Glomerular visceral epithelial cell (primary cell): ENCODE results near the gene PCBD1.
A peak's percentile ranks its signal among the peaks of the same experiment; 100 is the strongest.
"Not testable (repeated sequence)": the region's sequence is repeated elsewhere in the genome, so short reads cannot be mapped to it uniquely, and the experiment has no call there.

ENCODE experiments used
- DNase-seq: peaks from one replicate; pipeline ENCODE4 v3.0.0-alpha.2; 2016; ENCODE audit errors: extremely low spot score

The PCBD1 gene

DNA sequence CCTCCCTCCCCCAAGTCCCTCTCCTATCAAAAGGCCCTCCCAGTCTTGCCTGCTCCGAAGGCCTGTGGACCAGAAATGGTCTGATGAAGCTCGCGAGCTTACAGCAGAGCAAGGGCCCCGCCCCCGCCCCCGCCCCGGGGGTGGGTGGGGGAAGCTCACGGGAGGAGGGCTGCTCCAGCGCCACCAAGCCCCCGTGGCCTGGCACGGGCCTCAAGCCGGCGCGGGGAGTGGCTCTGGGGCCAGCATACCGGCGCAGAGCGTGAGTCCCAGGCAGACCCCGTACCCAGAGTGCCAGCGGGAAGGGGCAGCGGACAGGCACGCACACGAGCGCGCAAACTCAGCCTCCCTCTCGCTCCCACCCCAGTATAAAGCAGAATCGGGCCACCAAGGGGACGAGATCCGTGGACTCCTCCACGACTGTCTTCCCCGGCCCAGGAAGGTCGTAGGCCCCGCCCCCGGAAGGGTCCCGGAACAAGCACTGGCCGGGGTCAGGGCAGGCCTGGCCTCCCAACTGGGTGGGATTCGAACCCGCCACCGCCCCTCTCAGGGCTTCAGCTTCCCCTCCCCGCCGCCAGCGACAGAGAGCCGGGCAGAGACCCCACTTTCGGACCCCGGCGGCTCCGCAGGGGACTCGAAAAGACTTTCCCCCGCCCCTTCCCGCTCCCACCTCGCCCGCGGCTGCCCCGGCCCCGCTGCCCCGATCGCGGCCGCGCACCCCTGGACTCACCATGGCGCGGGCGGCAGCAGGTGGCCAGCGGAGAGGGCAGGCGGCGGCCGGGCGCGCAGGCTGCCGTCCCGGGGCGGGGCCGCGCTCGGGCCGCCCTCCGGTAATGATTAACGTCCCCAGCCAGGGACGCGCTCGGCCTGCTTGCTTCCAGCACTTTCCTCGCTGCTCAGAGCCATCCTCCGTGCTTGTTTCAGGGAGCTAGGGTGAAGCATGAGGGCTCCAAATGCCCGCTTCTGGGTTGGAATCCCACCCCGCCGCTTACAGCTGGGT is at the start of gene PCBD1:
Gene PCBD1, minus strand, starts transcription at position 762 of the 997 bp plus-strand sequence. Its CDS starts 32 bp downstream, at position 730.
- DNase-seq, result peak; percentile 82

DNA sequence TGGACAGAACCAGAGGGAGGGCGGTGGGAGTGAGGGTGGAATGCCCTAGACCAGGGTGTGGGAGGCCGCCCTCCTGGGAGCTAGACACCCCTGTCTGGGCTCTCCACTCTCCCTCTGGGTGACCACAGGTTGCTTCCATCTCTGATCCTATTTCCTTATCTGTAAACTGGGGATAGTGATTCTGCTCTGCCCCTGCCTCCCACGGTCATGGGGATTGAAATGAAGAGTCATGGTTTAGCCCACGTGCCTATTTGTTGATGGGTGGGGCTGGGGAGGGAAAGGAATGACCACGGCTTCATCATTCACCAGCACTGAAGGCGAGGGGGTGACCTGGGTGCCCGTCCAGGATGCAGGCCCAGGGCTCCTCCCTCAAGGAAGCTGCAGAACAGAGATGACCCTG is 49.3 kb upstream of the PCBD1 start:
- DNase-seq, result no peak

DNA sequence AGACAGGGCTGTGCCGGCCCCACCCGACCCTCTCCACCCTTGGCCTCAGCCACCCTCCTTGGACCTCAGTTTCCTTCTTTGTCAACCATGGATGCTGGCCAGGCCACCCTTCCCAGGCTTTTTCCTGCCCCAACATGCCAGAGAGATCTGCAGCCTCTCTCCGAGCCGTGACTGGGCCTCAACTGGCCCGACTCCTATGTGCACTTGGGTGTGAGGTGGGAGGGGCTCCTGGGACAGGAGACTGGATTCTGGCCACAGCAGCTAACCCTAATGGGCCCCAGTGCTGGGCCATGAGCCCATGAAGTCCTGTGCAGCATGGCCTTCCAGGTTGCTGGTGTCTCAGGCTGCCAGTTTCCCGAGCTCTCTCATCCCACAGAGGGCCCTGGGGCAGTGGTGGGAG is 47.7 kb upstream of the PCBD1 start:
- DNase-seq, result no peak

- no peak for DNase-seq
These were observed 47.3 kb upstream of the PCBD1 start for GRCh38 chr10:70935631-70936030.

- no peak for DNase-seq
These were observed 46.8 kb upstream of the PCBD1 start for GRCh38 chr10:70935125-70935625.

DNA sequence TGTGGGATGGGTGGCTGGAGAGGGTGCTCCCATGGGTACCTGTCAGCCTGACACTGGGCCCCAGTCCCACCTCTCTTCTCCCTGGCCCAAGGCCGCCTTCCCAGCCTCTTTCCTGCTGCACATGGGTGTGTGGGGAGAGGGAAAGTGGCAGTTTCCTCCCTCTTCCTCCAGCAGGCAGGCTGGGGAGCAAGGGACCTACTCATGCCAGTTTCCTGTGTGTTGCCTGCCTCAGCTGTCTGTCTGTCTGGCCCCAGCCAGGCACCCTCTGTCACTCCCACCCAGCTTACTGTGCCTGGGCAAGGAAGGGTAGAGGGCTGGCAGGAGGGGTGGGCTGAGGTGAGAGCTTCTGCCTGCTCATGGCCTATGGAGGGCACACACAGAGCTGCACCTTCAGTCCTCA is 46.3 kb upstream of the PCBD1 start:
- DNase-seq, result no peak

DNA sequence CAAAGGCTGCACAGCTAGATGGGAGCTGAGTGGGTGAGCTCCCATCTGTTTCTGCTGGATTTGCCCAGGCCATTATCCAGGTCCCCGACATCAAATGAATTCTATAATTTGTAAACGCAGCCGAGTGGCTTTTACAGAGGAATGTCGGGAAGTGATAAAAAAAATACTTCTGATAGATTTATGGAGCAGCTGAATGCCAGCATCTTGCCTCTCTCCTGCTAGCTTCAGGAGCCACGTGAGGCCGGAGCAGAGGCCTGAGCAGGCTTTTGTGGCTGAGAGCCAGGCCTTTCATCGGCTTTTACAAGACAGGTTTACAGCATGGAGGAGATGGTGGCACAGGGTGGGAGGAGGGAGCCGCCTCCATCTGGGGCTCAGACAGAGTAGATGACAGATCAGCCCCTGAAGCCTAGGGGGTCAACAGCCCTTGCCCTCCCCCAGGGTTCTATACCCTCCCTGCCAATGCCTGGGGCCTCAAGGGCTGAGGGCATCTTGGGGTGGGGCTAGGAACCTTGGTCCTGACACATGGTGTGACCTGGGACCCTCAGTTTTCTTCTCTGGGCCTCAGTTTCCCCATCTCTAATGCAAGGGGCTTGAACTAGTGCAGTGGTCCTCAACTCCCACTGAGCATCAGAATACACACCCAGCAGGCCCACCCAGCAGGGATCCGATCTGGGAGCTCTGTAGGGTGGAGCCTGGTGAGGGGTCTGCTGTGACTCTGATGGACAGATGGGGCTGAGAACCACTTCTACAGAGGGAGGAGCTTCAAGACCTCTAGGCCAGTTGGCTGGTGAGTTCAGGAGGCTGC is 44.2 kb upstream of the PCBD1 start:
- DNase-seq, result no peak

DNA sequence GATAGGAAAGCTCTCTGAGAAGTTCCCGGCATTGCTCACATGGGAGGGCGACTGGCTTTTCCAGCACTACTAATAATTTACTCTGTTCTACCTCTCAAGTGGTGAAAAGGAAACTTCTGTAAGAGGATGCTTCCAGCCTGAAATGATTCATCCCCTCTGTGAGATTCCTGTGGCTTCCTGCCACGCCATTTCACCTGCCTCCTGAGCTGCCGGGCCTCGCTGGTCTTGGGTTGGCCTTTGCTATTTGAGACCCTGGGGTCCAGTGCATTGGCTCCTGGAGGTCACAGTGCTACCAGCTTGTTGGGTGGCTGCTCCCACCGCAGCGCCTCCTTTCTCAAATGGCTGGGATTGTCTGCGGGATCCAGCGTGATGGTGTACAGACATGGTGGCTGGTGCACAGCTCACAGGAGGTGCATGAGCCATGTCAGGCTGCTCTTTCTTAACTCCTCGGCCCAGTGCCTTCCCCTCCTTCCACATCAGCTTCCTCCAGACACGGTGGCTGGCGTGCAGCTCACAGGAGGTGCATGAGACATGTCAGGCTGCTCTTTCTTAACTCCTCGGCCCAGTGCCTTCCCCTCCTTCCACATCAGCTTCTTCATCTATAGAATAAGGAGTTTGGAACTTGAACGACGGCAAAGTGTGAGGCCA is 42.9 kb upstream of the PCBD1 start:
- peak; percentile 85 for DNase-seq

- no peak for DNase-seq
These were observed 42.1 kb upstream of the PCBD1 start for GRCh38 chr10:70930263-70931000.

- DNase-seq, result no peak
These were observed 39.8 kb upstream of the PCBD1 start for GRCh38 chr10:70928140-70928539.

GRCh38 chr10:70927189-70927943 is 39.0 kb upstream of the PCBD1 start:
- DNase-seq, result no peak

DNA sequence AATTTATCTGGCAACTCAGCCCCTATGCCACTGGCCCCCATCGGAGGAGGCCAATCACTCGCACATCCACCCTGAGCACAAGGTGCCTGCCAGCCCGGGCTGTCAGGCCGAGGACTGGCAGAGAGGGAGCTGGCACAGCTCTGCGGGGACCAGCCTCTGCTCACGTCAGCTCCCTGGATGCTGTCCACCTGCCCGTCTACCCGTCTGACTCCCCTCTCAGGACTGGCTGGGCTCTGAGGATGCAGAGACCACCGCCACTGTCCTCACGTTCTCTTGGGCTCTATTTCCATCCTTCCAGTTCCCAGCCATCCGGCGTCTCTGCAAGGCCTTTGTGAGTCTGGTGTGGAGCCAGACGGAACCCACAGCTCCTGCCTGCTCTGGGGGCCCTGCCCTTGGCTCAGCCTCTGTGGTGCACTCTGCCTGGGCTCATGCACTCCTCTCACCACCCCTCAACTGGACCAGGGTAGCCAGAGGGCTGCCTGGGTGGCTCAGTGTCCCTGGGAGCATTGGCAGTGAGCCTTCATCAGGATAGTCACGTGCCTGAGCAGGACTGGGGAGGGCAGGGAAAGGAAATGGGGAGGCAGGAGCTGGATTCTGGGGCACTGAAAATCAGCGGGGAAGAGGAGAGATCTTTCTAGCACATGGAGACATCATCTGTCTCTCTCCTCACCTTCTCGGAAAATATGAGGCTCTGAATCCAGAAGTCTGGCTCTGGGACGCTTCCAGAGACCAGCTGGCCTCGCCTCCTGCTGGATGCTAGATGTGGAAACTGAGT is 38.0 kb upstream of the PCBD1 start:
- no peak for DNase-seq

- DNase-seq, result peak; percentile 42
These were observed 37.2 kb upstream of the PCBD1 start for GRCh38 chr10:70925377-70926225.

DNA sequence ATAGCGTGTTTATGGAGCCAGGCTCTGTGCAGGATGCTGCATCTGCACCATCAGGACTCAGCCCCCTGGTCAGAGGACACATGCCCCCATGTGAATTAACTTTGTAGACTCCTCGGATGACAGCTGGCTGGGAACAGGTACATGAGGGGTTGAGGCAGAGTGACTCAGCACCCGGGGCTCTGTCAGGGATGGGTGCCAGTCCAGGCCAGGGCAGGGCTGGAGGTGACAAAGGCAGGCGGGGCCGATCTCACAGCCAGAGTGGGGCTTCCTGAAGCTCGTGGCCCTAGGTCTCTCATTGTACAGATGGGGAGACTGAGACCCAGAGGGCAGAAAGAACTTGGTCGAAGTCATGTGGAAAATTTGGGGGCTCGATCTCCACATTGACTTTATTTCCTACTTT is 35.3 kb upstream of the PCBD1 start:
- DNase-seq, result no peak

- no peak for DNase-seq
These were observed 32.9 kb upstream of the PCBD1 start for GRCh38 chr10:70921285-70921684.

DNA sequence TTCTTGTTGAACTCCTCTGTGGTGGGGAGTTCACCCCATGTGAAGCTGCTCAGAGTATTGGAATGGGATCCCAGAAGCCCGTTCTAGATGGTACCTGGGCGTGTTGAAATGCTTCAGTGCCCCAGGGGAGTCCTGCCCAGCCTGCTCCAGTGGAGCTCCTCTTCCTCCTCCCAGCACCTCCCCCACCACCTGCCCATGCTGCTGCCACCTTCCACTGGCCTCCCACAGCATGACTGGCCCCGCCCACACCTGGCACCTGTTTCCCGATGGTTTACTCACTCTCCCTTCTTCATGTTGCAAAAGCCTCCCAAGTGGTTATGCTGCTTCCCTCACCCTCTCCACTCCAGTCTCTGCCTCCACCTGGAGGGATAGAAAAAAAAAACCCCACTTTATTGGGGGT is 32.2 kb upstream of the PCBD1 start:
- DNase-seq, result no peak

DNA sequence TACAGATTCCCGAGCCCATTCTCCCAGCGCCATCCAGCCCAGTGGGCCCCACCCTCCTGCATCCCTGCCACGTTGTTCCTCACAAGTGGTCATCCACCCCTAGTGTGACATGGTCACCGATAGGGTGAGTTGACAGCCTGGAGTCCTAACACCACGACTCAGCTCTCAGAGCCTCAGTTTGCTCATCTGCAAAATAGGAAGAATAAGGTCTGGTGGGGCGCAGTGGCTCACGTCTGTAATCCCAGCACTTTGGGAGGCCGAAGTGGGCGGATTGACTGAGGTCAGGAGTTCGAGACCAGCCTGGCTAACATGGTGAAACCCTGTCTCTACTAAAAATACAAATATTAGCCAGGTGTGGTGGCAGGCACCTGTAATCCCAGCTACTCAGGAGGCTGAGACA is 31.5 kb upstream of the PCBD1 start:
- DNase-seq, result not testable (repeated sequence)

DNA sequence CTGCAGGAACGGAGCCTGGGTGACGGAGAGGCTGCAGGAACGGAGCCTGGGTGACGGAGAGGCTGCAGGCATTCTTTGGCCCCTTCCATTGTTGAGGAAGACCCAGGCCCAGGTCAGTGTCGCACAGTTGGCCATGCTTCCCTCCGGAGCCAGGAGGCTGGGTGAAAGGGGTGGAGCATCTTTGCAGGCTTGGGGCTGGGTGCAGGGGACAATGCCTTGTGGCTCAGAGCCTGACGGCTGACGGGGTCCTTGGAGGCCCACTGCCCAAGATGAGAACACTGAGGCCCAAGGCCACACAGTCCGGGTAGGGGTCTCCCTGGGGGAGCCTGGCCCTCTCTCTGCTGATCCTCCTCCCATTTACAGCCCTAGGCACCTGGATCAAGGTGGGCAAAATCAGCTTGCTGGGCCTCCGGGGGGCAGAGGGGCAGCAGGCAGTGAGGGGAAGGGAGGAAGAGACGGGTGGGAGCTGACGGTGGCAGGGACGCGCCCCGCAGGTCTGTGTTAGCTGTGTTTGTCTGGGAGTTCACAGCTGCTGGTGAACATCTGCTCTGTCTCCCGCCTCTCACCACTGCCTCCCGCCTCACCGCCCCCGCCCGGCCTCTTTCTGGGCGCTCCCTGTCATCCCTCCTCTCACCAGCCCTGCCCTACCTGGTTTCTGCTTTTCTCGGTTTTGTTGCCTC is 30.6 kb upstream of the PCBD1 start:
- DNase-seq, result no peak
